Progenitor cell of endocrine pancreas (in vitro differentiated cells): ENCODE data around the gene TMEM139. TPM values are rescaled to one million over a fixed set of nuclear protein-coding genes. Genes with fewer than 3 reads are reported as not detected.

Experiments
- DNase-seq: peaks from one replicate; pipeline ENCODE4 v3.0.0; 2021; ENCODE audit warnings: low spot score; ENCODE audit not compliant: unreplicated experiment
- H3K27ac Mint-ChIP-seq: 2 replicates; pipeline ENCODE4 v1.8.0; 2021; ENCODE audit warnings: mild to moderate bottlenecking, moderate library complexity, mixed read lengths
- H3K27me3 Mint-ChIP-seq: 2 replicates; pipeline ENCODE4 v1.8.0; 2021; ENCODE audit warnings: mixed read lengths
- H3K36me3 Mint-ChIP-seq: 2 replicates; pipeline ENCODE4 v1.8.0; 2022; ENCODE audit warnings: mixed read lengths; ENCODE audit not compliant: insufficient read depth
- H3K4me1 Mint-ChIP-seq: 2 replicates; pipeline ENCODE4 v1.8.0; 2021; ENCODE audit warnings: low read depth, mixed read lengths
- H3K4me3 Mint-ChIP-seq: 2 replicates; pipeline ENCODE4 v1.8.0; 2021; ENCODE audit warnings: low read depth, mild to moderate bottlenecking, moderate library complexity, mixed read lengths
- H3K9me3 Mint-ChIP-seq: 2 replicates; pipeline ENCODE4 v1.8.0; 2021; ENCODE audit warnings: low read depth, mixed read lengths
- total RNA-seq: library from RNA; stranded (reverse); gene quantifications from 2 replicates; pipeline ENCODE4 v1.2.1, GENCODE V29; 2021
- TF ChIP-seq, protein P1 (sequence below): fragments of 200-600 bp; sonication (generic); IDR thresholded peaks from one replicate; pipeline ENCODE4 v1.5.0; 2021; ENCODE audit warnings: antibody characterized with exemption, mild to moderate bottlenecking; ENCODE audit not compliant: unreplicated experiment

TMEM139 gene
- total RNA-seq, 1 donor from 2014 or later: 4.7 TPM

DNA sequence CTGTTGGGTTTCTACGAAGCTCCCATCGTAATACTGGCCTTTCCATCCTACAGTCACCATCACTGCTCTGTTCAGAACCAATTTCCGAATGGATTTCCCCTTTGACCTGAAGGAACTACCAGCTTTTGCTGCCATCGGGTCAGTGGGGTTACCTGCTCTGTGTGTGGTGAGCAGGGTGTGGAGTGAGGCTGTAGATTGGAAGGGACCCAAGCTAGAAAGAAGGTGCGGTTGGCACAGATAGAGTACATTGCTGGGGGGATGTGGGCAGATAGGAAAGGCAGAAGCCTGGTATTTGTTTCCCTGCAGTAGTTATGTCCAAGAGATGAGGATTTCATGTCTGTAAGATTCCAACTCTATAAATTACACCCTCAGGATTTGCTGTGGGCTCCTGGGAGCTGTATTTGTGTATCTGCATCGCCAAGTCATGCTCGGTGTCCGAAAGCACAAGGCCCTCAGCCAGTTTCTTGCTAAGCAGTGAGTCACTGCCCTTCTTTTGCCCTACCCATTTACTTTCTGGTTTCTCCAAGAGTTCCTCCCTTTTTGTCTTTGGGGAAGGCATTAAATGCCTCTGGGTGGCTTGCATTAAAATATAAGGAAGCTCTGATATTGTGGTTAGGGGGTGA, 46.5 kb downstream of the TMEM139 start:
- H3K36me3 Mint-ChIP-seq: no peaks in the 10 kb centered on the region
- no peak overlapping the region for H3K4me3 Mint-ChIP-seq
- no peak for DNase-seq
- H3K27ac Mint-ChIP-seq: no peak overlapping the region
- H3K4me1 Mint-ChIP-seq: no peaks in the 10 kb centered on the region
- no peaks in the 10 kb centered on the region for H3K9me3 Mint-ChIP-seq
- TF ChIP-seq, protein P1, sequence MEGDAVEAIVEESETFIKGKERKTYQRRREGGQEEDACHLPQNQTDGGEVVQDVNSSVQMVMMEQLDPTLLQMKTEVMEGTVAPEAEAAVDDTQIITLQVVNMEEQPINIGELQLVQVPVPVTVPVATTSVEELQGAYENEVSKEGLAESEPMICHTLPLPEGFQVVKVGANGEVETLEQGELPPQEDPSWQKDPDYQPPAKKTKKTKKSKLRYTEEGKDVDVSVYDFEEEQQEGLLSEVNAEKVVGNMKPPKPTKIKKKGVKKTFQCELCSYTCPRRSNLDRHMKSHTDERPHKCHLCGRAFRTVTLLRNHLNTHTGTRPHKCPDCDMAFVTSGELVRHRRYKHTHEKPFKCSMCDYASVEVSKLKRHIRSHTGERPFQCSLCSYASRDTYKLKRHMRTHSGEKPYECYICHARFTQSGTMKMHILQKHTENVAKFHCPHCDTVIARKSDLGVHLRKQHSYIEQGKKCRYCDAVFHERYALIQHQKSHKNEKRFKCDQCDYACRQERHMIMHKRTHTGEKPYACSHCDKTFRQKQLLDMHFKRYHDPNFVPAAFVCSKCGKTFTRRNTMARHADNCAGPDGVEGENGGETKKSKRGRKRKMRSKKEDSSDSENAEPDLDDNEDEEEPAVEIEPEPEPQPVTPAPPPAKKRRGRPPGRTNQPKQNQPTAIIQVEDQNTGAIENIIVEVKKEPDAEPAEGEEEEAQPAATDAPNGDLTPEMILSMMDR: no peak
- H3K27me3 Mint-ChIP-seq: peaks cover 5% of the 10 kb centered on the region

DNA sequence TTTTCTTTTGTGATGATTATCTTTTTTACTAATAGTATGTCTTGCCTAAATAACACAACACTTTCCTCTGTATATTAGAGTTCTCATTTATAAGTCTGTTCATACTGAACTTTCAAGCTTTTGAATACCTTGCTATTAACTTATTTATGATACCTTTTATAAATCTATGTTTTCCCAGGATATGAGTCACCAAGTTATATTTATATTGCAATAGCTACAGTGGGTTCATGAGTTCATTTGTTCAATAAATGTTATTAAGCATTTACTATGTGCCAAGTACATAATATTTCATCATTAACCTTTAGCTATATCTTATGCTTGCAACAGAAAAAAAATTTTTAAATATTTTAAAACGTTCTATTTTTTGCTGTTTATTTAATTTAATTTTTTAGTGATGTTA, 49.5 kb downstream of the TMEM139 start:
- Mint-ChIP-seq H3K27me3 (peaks cover 8% of the 10 kb centered on the region), H3K4me3 (no peak overlapping the region), H3K9me3 (no peaks in the 10 kb centered on the region), H3K27ac (no peak overlapping the region), H3K36me3 (no peaks in the 10 kb centered on the region), H3K4me1 (no peaks in the 10 kb centered on the region)
- TF ChIP-seq, protein P1: no peak
- DNase-seq: no peak

DNA sequence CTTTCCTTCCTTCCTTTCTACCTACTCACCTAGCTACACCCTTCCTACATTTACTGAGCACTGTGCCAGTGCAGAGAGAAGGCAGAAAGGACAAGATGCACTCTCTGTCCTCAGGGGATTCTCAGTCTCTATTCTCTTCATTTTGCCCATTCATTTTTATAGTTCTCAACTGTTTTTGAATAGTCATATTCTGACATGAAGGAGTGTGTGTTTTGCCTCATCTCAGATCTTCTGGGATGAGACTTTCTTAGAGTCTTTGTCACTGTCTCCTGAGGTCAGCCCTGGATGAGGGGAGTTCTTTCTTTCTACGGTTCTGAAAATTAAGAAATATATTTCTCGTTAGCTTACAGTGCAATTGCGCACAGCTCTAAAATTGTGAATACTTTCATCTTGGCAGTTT, 52.5 kb downstream of the TMEM139 start:
- TF ChIP-seq, protein P1: no peak
- H3K27ac Mint-ChIP-seq: no peak overlapping the region
- H3K9me3 Mint-ChIP-seq: no peaks in the 10 kb centered on the region
- no peaks in the 10 kb centered on the region for H3K4me1 Mint-ChIP-seq
- no peaks in the 10 kb centered on the region for H3K36me3 Mint-ChIP-seq
- no peak for DNase-seq
- peaks cover 8% of the 10 kb centered on the region for H3K27me3 Mint-ChIP-seq
- no peak overlapping the region for H3K4me3 Mint-ChIP-seq

Other genes starting within 250 kb of the TMEM139 start
- gene OR6V1, start 232.6 kb upstream of the TMEM139 start, total RNA-seq: not detected in 2 replicates
- gene PIP, start 152.9 kb upstream of the TMEM139 start, total RNA-seq: not detected in 2 replicates
- gene TAS2R39, start 101.5 kb upstream of the TMEM139 start, total RNA-seq: not detected in 2 replicates
- gene TAS2R40, start 62.9 kb upstream of the TMEM139 start, total RNA-seq: not detected in 2 replicates
- gene GSTK1, start 21.5 kb upstream of the TMEM139 start, total RNA-seq: 110 and 114 TPM in 2 replicates
- 65.5 and 68.9 TPM in 2 replicates for gene CASP2, start 3.4 kb downstream of the TMEM139 start, total RNA-seq
- gene CLCN1, start 31.2 kb downstream of the TMEM139 start, total RNA-seq: 0.09 and 0.14 TPM in 2 replicates
- 2.3 and 3.7 TPM in 2 replicates for gene FAM131B, start 77.8 kb downstream of the TMEM139 start, total RNA-seq
- 65.4 and 69.0 TPM in 2 replicates for gene ZYX, start 96.4 kb downstream of the TMEM139 start, total RNA-seq
- gene EPHA1, start 123.9 kb downstream of the TMEM139 start, total RNA-seq: 54.4 and 56.3 TPM in 2 replicates
- gene TAS2R60, start 158.5 kb downstream of the TMEM139 start, total RNA-seq: not detected in 2 replicates
- gene TAS2R41, start 192.9 kb downstream of the TMEM139 start, total RNA-seq: not detected in 2 replicates